A673 (cell line): ENCODE data around the gene UBQLN3.

Experiments
- CTCF ChIP-seq: fragments of 300-800, 200-600 bp; sonication (generic); conservative IDR thresholded peaks from 2 replicates; pipeline ENCODE4 v1.5.1; 2017; ENCODE audit warnings: low read depth, mild to moderate bottlenecking, antibody characterized with exemption, low read length, moderate library complexity, mixed read lengths
- EZH2 ChIP-seq: fragments of 200-600 bp; sonication (generic); IDR thresholded peaks from 2 replicates; pipeline ENCODE4 v1.6.1; 2017; ENCODE audit warnings: borderline replicate concordance, low read depth, mild to moderate bottlenecking, mixed read lengths, antibody characterized with exemption, low read length; ENCODE audit not compliant: poor library complexity, severe bottlenecking

- TF ChIP-seq CTCF: no peak
- no peak for TF ChIP-seq EZH2
These were observed 18.7 kb upstream of the UBQLN3 start for GRCh38 chr11:5528495-5528894.
